GM20431 (cell line): ENCODE data around the gene FUBP3.

Experiments
- in situ Hi-C: fragments of 300-500 bp; cut with MseI, MboI; formaldehyde crosslinking; loops from one replicate; pipeline ENCODE4 v1.15.0; 2020; ENCODE audit warnings: low sequenced_read_pairs; ENCODE audit not compliant: unreplicated experiment

The FUBP3 gene

GRCh38 chr9:130631331-130632080 lies 52.1 kb downstream of the FUBP3 start:
- in situ Hi-C loops = loop anchor here (25.0 kb wide), 1 partner anchor 944 kb away; no protein-coding TSS in a partner anchor

GRCh38 chr9:130632081-130632710 lies 52.8 kb downstream of the FUBP3 start:
- in situ Hi-C loops = loop anchor here (25.0 kb wide), 1 partner anchor 945 kb away; no protein-coding TSS in a partner anchor

DNA sequence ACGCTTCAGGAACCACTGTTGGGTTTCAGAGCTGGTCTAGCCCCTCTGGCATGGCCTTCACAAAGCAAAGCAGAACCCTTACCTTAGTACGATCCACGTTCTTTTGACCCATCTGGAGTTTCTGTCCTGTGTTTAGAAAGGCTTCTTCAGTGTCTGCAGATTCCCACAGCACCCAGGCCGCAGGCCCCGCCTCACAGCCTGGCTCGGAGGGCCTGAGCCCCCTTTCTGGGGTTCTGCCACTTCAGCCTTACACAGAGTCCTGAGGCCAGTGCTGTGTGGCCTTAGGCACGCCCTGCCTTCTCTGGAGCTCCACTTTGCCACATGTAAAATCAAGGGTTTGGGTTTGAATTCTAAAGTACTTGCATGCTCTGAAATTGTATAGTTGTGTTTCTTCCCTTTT lies 53.5 kb downstream of the FUBP3 start:
- in situ Hi-C loops = loop anchor here (25.0 kb wide), 1 partner anchor 946 kb away; no protein-coding TSS in a partner anchor

- in situ Hi-C loops = loop anchor here (25.0 kb wide), 1 partner anchor 946 kb away; no protein-coding TSS in a partner anchor
Observed at GRCh38 chr9:130633336-130634190, 54.2 kb downstream of the FUBP3 start.

DNA sequence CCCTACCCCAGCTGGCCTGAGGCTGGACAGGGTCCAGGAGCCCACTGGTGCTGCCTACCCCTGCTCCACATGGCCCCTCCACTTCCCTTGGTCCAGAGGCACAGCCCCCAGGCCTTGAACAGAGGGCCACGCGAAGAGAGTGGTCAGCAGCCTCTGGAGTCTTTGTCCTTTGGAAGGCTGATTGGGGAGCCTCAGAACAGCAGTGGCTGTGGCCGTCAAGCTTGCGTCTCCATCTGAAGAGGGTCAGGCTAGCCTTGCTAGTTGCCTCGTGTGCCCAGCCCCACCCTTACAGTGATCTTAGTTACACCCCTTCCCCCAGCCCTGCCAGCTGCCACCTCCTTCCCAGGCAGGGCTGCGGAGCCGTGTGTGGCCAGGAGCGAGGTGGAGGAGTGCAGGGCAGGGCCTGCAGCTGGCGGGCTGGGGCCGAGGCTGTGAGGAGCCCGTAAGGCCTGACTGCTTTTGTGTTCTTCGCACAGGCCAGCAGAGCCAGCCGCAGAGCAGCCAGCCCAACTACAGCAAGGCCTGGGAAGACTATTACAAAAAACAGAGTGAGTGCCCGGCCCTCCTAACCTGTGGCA lies 54.9 kb downstream of the FUBP3 start:
- in situ Hi-C loops = loop anchor here (25.0 kb wide), 1 partner anchor 947 kb away; no protein-coding TSS in a partner anchor

- in situ Hi-C loops = loop anchor here (25.0 kb wide), 1 partner anchor 948 kb away; no protein-coding TSS in a partner anchor
Observed at GRCh38 chr9:130634801-130635200, 55.4 kb downstream of the FUBP3 start.

GRCh38 chr9:130635306-130635705 lies 55.9 kb downstream of the FUBP3 start:
- in situ Hi-C loops = loop anchor here (25.0 kb wide), 1 partner anchor 948 kb away; no protein-coding TSS in a partner anchor

- in situ Hi-C loops = loop anchor here (25.0 kb wide), 1 partner anchor 949 kb away; no protein-coding TSS in a partner anchor
Observed at GRCh38 chr9:130635721-130636647, 56.6 kb downstream of the FUBP3 start.

DNA sequence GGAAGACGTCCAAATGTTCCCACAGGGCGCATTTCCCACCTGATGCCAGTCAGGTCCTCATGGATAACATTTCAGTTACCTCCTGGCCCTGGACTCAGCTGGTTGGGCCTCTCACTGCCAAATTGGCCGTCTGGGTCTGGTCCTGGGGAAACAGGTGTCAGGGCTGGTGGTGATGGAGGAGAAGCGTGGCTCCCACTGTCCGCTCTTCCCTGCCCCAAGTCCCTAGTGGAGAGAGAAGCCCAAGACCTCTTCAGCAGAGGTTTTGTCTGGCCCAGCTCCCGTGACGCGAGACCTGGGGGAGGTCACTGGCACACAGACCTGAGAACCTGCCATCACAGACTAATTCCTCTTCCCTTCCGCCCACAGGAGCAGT lies 57.3 kb downstream of the FUBP3 start:
- in situ Hi-C loops = loop anchor here (25.0 kb wide), 1 partner anchor 949 kb away; no protein-coding TSS in a partner anchor

DNA sequence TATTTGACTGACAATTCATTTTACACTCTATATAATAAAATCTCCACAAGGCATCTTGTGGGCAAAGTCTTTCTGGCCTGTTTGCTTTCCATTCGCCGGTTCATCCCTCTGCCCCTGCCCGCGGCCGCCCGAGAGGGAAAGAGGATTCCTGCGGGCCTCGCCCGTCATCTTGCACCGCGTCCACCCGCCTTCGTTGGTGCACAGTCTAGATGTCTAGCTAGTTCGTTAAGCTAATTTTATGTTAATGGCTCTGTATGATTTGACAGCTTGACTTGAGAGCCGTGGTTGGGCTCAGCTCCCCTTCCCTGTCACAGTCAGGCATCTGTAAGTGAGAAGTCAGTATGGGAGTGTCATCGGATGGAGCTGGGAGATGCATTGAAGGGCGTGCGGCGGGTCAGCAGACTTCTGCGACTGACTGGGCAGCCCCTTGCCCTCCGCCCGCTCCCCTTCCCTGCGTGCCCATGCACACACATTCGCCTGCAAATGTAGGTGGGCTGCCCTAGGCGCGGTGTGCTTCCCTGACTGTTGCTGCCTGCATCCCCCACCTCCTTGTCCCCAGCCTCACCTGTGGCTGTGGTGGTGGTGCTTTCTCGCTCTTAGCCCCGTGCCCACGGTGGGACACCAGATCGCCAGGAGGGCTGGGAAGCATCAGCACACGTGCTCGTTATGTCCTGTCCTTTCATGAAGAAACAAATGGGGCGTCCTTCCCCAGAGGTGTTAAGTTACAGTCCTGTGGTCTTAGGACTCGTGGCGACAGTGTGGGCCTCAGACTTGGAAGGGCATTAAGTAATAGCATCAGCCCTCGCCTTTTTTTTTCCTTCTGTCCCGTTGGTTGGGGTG lies 59.1 kb downstream of the FUBP3 start:
- in situ Hi-C loops = loop anchor here (25.0 kb wide), 1 partner anchor 951 kb away; no protein-coding TSS in a partner anchor

- in situ Hi-C loops = loop anchor here (25.0 kb wide), 1 partner anchor 952 kb away; no protein-coding TSS in a partner anchor
Observed at GRCh38 chr9:130639124-130639765, 59.9 kb downstream of the FUBP3 start.

DNA sequence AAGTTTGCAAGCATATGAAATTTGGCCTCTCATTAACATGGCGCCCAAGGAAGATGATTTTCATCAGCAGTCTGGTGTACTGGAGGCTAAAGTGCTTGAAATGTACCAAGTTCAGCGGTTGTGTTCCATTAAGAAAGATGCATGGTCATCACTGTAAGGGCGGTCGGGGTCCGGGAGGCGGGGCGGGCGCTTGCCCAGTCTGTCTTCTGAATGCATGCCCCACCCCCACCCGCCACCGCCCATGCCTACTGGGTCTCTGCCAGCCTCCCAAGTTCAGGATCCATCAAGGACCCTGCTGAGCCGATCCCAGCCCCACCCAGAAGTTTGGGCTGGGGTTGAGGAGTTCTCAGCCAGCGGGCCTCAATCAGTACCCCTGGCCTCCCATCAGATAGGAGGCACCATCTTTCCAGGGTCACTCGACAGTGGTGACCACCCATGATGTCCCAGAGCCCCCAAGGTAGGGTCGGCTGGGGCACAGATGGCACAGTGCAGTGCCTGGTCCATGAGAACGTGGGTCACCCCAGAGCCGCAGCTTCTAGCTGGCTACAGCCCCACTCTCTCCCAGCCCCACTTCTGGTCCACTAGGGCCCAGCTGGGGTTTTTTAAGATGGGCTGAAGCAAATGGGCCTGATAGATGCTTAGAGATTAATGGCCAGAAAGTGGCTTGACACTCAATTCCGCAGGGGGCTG lies 60.6 kb downstream of the FUBP3 start:
- in situ Hi-C loops = loop anchor here (25.0 kb wide), 1 partner anchor 953 kb away; no protein-coding TSS in a partner anchor

DNA sequence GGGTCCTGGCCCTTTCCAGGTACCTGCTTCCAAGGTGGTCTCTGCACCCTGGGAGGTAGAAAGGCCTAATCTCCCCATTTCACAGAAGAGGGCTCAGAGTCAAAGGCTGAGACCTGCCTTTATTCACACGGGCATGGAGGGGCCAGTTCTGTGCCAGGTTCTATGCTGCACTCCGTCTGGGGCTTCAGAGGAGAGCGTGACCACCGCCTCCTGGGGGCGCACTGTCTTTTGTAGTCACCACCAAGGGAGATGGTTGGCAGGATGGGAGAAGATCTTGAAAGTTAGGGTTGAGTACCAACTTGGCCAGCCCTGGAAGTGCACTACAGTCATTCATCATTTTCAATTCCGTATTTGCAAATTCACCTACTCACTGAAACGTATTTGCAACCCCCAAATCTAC lies 61.3 kb downstream of the FUBP3 start:
- in situ Hi-C loops = loop anchor here (25.0 kb wide), 1 partner anchor 953 kb away; no protein-coding TSS in a partner anchor

DNA sequence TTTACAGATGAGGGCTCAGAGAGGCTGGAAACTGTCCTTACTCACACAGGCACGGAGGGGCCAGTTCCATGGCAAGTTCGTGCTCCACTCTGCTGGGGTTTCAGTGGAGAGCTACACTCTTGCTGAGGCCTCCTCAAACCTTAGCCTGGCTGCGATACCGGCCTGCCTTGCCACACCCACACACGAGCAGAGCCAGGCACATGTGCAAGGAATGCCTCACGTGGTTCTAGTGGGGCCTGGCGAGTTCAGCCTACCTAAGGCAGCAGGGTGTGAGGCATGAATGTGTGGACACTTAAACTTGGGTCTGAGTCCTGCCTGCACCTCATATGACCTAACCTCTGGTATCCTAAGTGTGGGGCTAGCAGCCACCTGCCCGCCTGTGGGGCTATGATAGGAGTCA lies 63.5 kb downstream of the FUBP3 start:
- in situ Hi-C loops = loop anchor here (25.0 kb wide), 1 partner anchor 956 kb away; no protein-coding TSS in a partner anchor

GRCh38 chr9:130651221-130651620 lies 71.8 kb downstream of the FUBP3 start:
- in situ Hi-C loops = no loop called here

GRCh38 chr9:130651752-130652151 lies 72.4 kb downstream of the FUBP3 start:
- in situ Hi-C loops = no loop called here

- in situ Hi-C loops = no loop called here
Observed at GRCh38 chr9:130654879-130655278, 75.5 kb downstream of the FUBP3 start.
